GM12878 (cell line): ENCODE results near the gene UFM1. TPM values are rescaled to one million over a fixed set of nuclear protein-coding genes. Genes with fewer than 3 reads are reported as not detected.

ENCODE experiments used
- ATAC-seq: fragments of 200-7000 bp; cut with Tn5 transposase; 3 replicates; pipeline ENCODE4 v1.9.1; 2020; ENCODE audit warnings: mild to moderate bottlenecking, moderate library complexity
- BruUV-seq: library from RNA; stranded (reverse); fragments of 400-500 nt; replicated peaks from 2 replicates; lab custom pipeline; 2021; lab: Mats Ljungman, UMichigan
- CTCF ChIA-PET: fragments of 300-600 bp; sonication (Branson Sonifier 250); formaldehyde crosslinking; extraction: SDS; loops from one replicate; lab custom pipeline; 2021; ENCODE audit warnings: inconsistent platforms; lab: Yijun Ruan, JAX
- POLR2A ChIA-PET: fragments of 350-600 bp; formaldehyde crosslinking; extraction: SDS; loops from one replicate; lab custom pipeline; 2021; ENCODE audit warnings: inconsistent platforms; lab: Charles Lee
- RAD21 ChIA-PET: fragments of 300-600 bp; sonication (Branson Sonifier 250); formaldehyde crosslinking; loops from one replicate; lab custom pipeline; 2023; ENCODE audit warnings: antibody characterized with exemption; ENCODE audit not compliant: unreplicated experiment; lab: Charles Lee
- SMC1A ChIA-PET: fragments of 300-600 bp; sonication (Branson Sonifier 250); formaldehyde crosslinking; loops from one replicate; lab custom pipeline; 2023; ENCODE audit not compliant: unreplicated experiment, uncharacterized antibody; lab: Charles Lee
- DNase-seq: peaks from one replicate; pipeline ENCODE4 v3.0.0-alpha.2; 2011; ENCODE audit warnings: low read depth, low spot score
- FAIRE-seq: peaks from 3 replicates; lab custom pipeline; 2011; peaks lifted over from hg19 to GRCh38; lab: Jason Lieb, UNC
- H2AFZ ChIP-seq: 2 replicates; pipeline ENCODE4 v1.6.0; 2011; ENCODE audit warnings: low read depth, low read length, control low read depth; ENCODE audit not compliant: control insufficient read depth
- H3K27ac ChIP-seq: 2 replicates; pipeline ENCODE4 v1.5.1; 2011; ENCODE audit warnings: control low read depth; ENCODE audit not compliant: control insufficient read depth, insufficient read depth
- H3K27me3 ChIP-seq, 2 experiments: replicated peaks in 1 of 2; 2 replicates each; pipeline versions ENCODE4 v1.6.0 to v1.6.1; 2011; ENCODE audit warnings: low read length in 1 of 2; ENCODE audit not compliant: control insufficient read depth in 2 of 2, insufficient read depth in 2 of 2
- H3K36me3 ChIP-seq, 2 experiments: 2 replicates each; pipeline ENCODE4 v1.5.1; 2011; ENCODE audit warnings: low read length in 1 of 2; ENCODE audit not compliant: control insufficient read depth in 2 of 2, insufficient read depth in 2 of 2
- H3K4me1 ChIP-seq: 2 replicates; pipeline ENCODE4 v1.6.1; 2011; ENCODE audit warnings: mild to moderate bottlenecking, low read length, moderate library complexity, mixed read lengths; ENCODE audit not compliant: control insufficient read depth, insufficient read depth
- H3K4me2 ChIP-seq: 2 replicates; pipeline ENCODE4 v1.6.0; 2011; ENCODE audit warnings: control low read depth; ENCODE audit not compliant: control insufficient read depth, insufficient read depth
- H3K4me3 ChIP-seq: fragments of 200-600 bp; sonication (generic); 2 replicates; pipeline ENCODE4 v1.5.1; 2016
- H3K79me2 ChIP-seq: 2 replicates; pipeline ENCODE4 v1.6.0; 2011; ENCODE audit warnings: low read length; ENCODE audit not compliant: control insufficient read depth, insufficient read depth
- H3K9ac ChIP-seq: 2 replicates; pipeline ENCODE4 v1.8.0; 2011; ENCODE audit warnings: low read length, control low read depth, mixed read lengths; ENCODE audit not compliant: control insufficient read depth, insufficient read depth
- H3K9me3 ChIP-seq: replicated peaks from 3 replicates; pipeline ENCODE4 v1.5.1; 2011; ENCODE audit warnings: mild to moderate bottlenecking, low read length; ENCODE audit not compliant: control insufficient read depth, insufficient read depth
- H4K20me1 ChIP-seq: 2 replicates; pipeline ENCODE4 v1.6.0; 2011; ENCODE audit not compliant: control insufficient read depth, insufficient read depth
- MYB ChIP-seq: fragments of 150-350 bp; IDR thresholded peaks from 2 replicates; pipeline ENCODE4 v1.6.1; 2014; ENCODE audit warnings: mild to moderate bottlenecking, low read depth, low read length, borderline replicate concordance
- NFXL1 ChIP-seq: fragments of 450-650 bp; IDR thresholded peaks from 2 replicates; pipeline ENCODE4 v1.6.1; 2017; ENCODE audit warnings: antibody characterized with exemption, mild to moderate bottlenecking, borderline replicate concordance
- ZNF24 ChIP-seq: fragments of 450-650 bp; IDR thresholded peaks from 2 replicates; pipeline ENCODE4 v1.6.1; 2017; ENCODE audit warnings: antibody characterized with exemption, mild to moderate bottlenecking
- in situ Hi-C: fragments of 300-500 bp; cut with MboI; formaldehyde crosslinking; loops from 9 replicates; pipeline ENCODE4 v1.14.3; 2018; ENCODE audit warnings: mixed read lengths
- intact Hi-C: fragments of 100-400 bp; cut with micrococcal nuclease; formaldehyde crosslinking; loops from one replicate; pipeline ENCODE4 v1.14.2; 2022; ENCODE audit not compliant: unreplicated experiment
- polyA plus RNA-seq, 11 experiments: library from polyadenylated mRNA; depleted of rRNA in 4 of 11; unstranded in 6 of 11; stranded (reverse) in 5 of 11; fragments of >200 nt; fragmentation: Nextera tagmentation in 4 of 11; fragmentation: Illumina TruSeq in 1 of 11; extraction: Ambion mirVana in 4 of 11; extraction: Trizol in 1 of 11; gene quantifications; 1 replicate in 1 of 11; 2 replicates in 10 of 11; pipeline versions ENCODE4 v1.2.1 to v1.2.3, GENCODE V29; 2011 to 2016; ENCODE audit warnings: inconsistent platforms in 2 of 11, missing spikeins in 2 of 11, low read depth in 1 of 11
- total RNA-seq, 4 experiments: library from RNA; depleted of rRNA in 3 of 4; stranded (reverse); fragments of >200 nt in 3 of 4; fragmentation: Illumina TruSeq in 1 of 4; extraction: Trizol in 1 of 4; gene quantifications; 2 replicates each; pipeline versions ENCODE4 v1.2.1 to v1.2.3, GENCODE V29; 2013 to 2021
- TF ChIP-seq, protein P1 (sequence below): fragments of 450-650 bp; IDR thresholded peaks from 2 replicates; pipeline ENCODE4 v1.6.1; 2017; ENCODE audit warnings: mild to moderate bottlenecking
- TF ChIP-seq, protein P2 (sequence below), 3 experiments: IDR thresholded peaks in 2 of 3; conservative IDR thresholded peaks in 1 of 3; 2 replicates each; pipeline ENCODE4 v1.5.1; 2011; ENCODE audit warnings: low read depth in 3 of 3, low read length in 3 of 3, mild to moderate bottlenecking in 3 of 3, control low read depth in 2 of 3, moderate library complexity in 2 of 3, inconsistent platforms in 1 of 3, mixed read lengths in 1 of 3; ENCODE audit not compliant: control insufficient read depth in 2 of 3, insufficient read depth in 1 of 3; ENCODE audit errors: extremely low read depth in 1 of 3

The UFM1 gene
- total and polyA plus RNA-seq, 10 of the 15 experiments (the other 5 are each of a cell fraction or from before 2014, with no cell fraction given) = 40.8 to 96.5 (median 73.8) TPM

DNA sequence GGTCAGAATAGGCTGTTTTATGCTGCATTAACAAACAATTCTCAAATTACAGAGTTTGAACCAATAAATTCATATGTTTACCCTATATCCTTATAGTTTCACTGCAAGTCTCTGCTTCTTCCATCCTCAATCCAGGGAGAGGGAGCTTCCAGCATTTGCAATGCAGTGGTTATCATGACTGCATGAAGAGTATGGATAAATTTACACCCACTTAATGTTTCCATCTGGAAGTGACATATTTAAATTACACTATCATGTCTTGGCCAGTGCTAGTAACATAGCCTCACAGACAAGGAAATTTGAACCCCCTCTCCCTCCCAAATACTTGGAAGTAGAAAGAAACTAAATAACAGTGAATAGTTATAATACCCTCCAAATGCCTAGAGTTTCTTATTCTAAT, 33.5 kb upstream of the UFM1 start:
- H3K27me3 ChIP-seq = no peaks in the 10 kb centered on the region
- ChIA-PET CTCF (interaction anchor here (0.6 kb wide), 1 partner anchor 42 kb away, joined by 3 read pairs; no protein-coding TSS in a partner anchor), SMC1A (no interaction called here), RAD21 (no interaction called here), POLR2A (no interaction called here)
- H3K9ac ChIP-seq = no peak overlapping the region
- H3K4me3 ChIP-seq = no peak overlapping the region
- no peaks in the 10 kb centered on the region for H3K4me1 ChIP-seq
- no peak for TF ChIP-seq MYB
- TF ChIP-seq, protein P1, sequence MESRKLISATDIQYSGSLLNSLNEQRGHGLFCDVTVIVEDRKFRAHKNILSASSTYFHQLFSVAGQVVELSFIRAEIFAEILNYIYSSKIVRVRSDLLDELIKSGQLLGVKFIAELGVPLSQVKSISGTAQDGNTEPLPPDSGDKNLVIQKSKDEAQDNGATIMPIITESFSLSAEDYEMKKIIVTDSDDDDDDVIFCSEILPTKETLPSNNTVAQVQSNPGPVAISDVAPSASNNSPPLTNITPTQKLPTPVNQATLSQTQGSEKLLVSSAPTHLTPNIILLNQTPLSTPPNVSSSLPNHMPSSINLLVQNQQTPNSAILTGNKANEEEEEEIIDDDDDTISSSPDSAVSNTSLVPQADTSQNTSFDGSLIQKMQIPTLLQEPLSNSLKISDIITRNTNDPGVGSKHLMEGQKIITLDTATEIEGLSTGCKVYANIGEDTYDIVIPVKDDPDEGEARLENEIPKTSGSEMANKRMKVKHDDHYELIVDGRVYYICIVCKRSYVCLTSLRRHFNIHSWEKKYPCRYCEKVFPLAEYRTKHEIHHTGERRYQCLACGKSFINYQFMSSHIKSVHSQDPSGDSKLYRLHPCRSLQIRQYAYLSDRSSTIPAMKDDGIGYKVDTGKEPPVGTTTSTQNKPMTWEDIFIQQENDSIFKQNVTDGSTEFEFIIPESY = no peak
- TF ChIP-seq, protein P2, sequence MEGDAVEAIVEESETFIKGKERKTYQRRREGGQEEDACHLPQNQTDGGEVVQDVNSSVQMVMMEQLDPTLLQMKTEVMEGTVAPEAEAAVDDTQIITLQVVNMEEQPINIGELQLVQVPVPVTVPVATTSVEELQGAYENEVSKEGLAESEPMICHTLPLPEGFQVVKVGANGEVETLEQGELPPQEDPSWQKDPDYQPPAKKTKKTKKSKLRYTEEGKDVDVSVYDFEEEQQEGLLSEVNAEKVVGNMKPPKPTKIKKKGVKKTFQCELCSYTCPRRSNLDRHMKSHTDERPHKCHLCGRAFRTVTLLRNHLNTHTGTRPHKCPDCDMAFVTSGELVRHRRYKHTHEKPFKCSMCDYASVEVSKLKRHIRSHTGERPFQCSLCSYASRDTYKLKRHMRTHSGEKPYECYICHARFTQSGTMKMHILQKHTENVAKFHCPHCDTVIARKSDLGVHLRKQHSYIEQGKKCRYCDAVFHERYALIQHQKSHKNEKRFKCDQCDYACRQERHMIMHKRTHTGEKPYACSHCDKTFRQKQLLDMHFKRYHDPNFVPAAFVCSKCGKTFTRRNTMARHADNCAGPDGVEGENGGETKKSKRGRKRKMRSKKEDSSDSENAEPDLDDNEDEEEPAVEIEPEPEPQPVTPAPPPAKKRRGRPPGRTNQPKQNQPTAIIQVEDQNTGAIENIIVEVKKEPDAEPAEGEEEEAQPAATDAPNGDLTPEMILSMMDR (IDR thresholded peaks at IDR 0.05 in 2 of 3, conservative IDR thresholded peaks at IDR 0.05 in 1 of 3; ENCODE audit: control insufficient read depth in 2 of 3, extremely low read depth in 1 of 3, insufficient read depth in 1 of 3, low read depth in 3 of 3, low read length in 3 of 3) = no peak
- TF ChIP-seq NFXL1 = no peak
- no peak for TF ChIP-seq ZNF24
- H3K36me3 ChIP-seq = no peaks in the 10 kb centered on the region
- intact Hi-C loops (no loop called here), in situ Hi-C loops (no loop called here)
- FAIRE-seq (no peak), ATAC-seq (no peak), DNase-seq (no peak)
- H3K27ac ChIP-seq = no peak overlapping the region
- BruUV-seq = no TSS peak
- H3K79me2 ChIP-seq = no peaks in the 10 kb centered on the region
- no peak overlapping the region for H3K4me2 ChIP-seq
- H2AFZ ChIP-seq = no peak overlapping the region
- H3K9me3 ChIP-seq = no peaks in the 10 kb centered on the region
- no peaks in the 10 kb centered on the region for H4K20me1 ChIP-seq
